HG02870 (cell line): ENCODE results near the gene OTOG.

ENCODE experiments used
- ATAC-seq: cut with Tn5 transposase; IDR thresholded peaks from one replicate; pipeline ENCODE4 v1.9.1; 2021; ENCODE audit warnings: mild to moderate bottlenecking, moderate library complexity; ENCODE audit not compliant: unreplicated experiment

Gene OTOG

DNA sequence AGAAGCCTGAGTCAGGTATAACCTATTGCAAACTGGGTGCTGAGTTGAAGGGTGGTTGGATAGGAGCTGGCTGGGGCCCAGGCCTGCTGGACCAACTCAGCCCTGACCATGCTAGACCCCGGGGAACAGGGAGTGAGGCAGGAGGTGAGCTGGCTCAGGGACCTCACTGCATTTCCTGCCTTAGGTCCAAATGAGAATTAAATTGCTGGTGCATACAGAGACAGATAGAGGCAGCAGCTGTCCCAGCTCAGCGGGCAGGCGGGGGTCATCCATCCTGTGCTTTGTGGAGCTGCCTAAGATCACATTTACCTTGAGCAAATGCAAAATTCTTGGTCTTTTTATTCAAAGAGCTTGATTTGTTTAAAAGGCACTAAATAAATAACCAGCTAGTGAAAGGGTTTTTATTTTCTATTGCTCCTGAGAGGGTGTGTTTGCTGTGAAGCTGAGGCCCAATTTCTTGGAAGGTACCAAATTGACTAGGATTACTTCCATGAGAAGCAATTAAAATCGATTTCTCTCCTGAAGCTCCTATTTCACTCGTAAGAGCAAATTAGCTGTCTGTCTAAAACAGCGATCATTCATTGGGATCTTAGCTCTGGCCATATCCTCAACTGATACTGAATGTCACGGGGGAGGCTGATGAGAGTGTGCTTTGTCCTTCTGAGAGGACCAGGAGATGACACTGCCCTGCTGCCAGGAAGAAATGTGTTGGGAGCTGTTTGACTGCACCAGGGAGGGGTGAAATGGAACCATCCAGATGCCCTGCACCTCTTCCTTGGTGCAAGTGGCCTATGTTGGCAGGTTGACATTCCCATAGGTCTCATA is 27.8 kb upstream of the OTOG start:
- ATAC-seq: no peak

DNA sequence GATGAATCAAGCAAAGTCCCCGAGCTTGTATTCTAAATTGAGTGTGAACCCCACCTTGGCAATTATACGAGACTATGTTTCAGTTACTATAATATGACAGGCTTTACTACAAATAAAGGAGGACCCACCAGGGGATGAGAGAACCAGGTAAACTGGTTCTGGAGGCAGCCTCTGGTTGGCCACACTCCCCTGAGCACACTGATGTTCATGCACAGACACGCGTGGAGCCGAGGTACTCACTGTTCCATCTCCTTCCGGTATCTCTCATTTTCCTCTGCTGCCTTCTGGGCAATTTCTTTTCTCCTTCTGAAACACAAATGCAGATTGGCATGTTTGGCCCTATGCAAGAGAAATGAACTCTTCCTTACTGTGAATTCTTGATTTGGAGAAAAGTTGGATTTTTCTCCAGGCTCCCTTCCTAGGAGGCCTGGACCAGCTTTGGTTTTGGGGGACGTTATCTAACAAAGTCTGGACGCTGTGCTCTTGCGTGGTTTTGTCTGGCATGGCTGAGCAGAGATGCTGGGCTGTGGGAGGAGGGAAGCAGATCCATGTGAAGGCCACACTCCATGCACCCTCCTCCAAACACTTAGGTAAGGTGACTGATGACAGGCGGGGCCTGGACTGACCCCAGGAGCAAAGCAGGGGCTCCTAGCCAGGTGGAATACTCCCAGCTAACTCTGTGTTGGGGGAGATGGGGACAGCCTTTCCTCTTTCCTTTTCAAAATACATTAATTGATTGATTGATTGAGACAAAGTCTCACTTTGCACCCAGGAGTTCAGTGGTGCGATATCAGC is 25.8 kb upstream of the OTOG start:
- ATAC-seq: no peak

DNA sequence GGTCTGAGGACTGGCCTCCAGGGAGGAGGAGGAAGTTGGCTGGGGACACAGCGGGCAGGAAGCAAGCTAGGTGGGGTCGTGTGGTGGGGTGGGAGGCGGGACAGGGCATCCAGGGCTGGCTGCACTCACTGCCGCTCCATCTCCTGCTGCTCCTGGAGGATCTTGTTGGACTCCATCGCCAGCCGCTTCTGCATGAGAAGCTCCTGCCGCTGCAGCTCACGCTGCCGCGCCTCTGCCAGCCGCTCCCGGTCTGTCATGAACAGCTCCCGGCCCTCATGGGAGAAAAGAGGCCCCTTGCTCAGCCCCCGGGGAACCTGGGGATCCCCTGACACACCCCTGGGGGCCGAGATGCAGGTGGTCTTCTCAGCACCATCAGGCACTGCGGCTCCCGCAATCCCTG is 24.4 kb upstream of the OTOG start:
- ATAC-seq: no peak

DNA sequence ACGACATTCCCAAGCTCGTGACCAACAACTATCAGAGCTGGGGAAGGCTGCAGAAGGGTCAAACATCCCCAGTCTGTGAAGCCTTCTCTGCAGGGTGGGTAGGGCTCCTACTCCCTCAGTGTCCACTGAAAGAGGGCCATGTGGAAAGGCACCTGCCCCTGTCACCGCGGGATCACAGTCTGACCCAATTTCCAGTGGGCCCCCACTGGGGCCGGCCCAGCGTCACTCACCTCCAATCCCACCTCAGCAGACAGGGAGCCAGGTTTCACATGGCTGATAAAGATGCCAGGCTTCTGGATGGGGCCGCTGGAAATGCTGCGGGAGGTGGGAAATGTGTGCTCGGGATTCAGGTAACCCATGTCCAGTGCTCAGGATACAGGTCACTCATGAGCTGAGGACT is 22.8 kb upstream of the OTOG start:
- ATAC-seq: no peak

DNA sequence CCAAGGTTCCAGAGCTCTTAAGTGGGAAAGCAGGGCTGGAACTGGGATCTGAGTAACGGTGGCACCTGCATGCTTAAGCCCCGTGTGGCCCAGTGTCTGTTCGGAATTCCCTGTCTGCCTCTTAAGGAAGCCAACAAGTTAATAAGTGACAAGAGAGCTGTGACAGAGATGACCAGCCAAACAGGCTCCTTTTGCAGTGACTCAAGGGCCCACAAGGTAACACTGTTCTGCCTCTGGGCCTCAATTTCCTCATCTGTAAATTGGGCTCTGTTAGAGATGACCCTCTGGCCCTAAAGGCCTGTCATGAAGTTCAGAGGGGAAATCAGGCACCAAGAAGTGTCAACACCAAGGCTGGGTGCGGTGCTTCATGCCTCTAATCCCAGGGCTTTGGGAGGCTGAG is 21.5 kb upstream of the OTOG start:
- ATAC-seq: no peak

DNA sequence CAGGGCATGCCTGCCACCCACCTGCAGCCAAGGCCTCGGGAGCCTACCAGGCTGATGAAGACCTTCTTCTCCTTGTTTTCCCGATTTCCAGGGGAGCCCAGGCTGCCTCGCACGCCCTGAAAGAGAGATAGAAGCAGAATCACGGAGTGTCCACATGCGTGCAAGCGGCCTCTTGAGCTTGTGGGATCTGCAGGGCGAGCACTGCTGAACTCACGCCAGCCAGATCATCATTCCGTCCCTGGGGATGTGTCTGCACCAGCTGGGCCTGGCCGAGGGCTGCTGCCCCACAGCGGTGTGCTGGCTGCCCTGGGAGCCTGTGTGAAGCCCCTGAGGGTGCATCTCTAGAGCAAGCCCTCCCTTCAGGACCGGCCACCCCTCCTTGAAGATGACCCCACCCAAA is 20.7 kb upstream of the OTOG start:
- no peak for ATAC-seq

DNA sequence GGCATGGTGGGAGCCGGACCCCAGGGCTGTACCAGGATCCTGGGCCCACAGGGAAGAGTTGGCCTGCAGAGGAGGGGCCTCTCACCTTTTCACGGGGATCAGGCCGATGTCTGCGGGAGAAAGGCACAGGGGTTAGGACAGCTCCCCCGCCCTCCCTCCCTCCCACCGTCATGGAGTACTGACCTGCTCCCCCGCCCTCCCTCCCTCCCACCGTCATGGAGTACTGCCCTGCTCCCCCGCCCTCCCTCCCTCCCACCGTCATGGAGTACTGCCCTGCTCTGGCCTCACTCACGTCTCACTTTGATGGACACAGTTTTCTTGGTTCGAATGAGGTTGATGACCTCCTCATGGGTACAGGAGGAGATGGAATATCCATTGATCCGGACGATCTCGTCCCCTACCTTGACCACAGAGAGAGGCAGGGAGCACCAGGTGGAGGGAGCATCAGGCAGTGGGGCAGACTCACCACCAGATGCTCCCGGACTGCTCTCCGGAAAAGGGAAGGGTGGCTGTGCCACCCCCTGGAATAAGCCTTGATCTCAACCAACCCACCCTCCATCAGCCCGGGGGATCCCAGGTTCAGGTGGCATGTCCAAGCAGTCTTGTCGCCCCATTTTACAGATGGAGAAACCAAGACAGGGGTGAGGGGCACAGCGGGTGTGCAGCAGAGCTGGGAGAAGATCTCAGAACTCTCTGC is 20.0 kb upstream of the OTOG start:
- ATAC-seq: no peak

DNA sequence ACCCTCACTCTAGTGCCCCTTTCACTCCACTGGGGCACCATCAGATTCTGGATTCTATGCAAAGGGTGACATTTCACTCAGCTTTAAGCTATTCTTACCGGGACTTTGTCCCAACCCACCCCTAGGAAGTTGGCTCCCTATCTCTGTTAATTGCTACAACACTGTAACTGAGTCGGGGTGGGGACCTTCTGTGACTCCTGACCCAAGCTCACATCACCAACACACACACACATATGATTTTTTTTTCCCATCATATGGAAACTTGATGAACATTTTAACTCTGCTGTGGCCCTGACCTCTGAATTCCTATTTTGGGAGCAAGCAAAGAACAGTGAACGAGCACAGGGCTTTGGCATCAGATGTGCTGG is 19.4 kb upstream of the OTOG start:
- no peak for ATAC-seq

DNA sequence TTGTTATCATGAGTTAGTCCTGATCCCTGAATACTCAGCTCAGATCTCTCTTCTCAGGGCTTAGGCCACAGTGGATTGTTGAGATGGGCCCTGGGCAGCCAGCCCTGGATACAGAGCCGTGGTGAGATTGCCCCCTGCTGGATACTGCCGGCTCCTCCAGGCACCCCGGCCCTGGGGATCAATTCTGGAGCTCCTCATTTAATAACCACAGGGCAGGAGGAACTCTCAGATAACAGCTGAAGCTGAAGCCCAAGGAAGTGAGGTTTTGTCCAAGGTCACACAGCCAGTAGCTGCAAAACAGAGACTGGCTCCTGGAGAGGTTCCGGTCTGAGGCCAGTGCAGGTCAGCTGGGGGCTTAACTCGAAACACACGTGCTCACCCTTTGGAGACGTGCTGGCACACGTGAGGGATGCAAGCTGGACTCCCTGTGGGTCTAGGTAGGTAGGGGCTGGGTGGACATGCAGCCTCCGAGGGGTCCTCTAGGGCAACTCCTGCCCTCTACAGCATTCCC is 18.8 kb upstream of the OTOG start:
- no peak for ATAC-seq

DNA sequence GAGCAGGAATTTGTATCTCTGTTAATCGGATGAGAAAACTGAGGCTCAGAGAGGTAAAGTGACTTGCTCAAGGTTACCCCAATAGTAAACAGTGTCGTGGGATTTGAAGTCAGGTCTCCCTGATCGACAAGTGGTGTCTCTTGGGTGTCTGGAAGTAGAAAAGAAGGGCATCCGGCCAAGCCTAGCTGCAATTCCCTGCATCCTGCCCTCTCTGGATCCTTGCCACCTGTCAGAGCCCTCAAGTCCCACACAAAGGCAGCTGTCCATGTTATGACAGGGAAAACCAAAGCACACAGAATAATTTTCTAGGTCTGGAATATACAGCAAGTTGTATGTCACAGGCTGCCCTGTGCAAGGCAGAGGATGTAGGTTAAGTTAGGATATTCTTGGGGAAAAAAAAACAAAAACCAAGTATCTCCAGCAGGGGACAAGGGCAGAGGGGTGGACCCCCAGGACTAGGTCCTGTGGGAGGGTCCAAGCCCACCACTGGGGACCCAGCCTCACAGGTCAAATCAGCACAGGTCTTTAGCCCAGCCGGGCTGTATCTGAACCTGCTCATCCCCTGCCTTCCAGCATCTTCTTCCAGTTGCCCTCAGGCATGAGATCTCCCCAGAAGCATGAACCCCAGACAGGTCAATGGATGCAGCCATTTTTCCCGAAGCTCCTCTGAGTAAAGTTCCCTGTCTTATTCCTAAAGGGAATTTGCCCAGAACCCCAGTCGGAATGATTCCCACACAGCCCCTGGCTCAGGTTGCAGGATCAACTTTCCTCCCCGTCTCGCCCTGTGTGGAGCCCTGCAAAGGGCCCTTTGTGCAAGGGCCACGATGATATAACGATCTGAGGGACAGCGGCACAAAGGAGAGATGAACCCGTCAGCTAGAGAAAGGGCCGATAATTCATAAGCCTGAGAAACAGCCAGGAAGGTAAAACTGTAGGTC is 17.9 kb upstream of the OTOG start:
- no peak for ATAC-seq

DNA sequence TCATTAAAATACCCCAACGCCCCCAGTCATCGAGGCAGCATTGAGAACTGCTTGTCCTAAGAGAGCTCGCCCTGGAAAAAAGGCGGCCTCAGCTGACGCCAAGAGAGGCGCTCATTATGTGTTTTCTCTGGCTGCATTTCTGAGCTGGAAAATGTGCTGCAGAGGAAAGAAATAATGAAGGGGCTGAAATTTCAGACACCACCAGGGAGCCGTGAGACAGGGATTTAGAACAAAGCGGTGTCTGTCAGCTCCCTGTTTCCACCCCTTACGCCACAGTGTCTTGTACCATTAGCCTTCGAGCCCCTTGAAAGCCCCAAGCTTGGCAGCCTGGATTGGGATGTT is 17.2 kb upstream of the OTOG start:
- no peak for ATAC-seq

DNA sequence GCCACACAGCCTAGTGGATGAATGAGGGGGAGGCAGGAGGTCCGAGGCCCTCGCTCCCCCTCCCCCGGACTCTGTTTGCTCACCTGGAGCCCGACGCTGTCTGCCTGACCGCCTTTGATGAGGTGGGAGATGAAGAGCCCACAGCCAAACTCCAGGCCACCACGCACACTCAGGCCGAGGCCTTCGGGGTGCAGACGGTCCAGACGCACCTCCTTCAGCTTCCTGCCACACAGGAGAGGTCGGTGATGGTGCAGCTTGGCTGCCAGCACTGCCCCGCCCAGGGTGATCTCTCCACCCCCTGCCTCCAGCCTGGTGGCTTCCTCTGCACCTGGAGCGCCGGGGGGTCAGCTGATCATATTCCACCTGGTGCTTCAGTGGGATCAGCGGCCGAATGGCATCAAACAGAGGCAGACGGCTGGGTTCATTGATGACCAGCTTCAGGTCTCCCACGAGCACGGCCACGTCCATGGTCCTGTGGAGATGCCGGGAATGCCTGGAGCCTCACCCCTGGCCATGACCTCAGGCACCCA is 15.9 kb upstream of the OTOG start:
- ATAC-seq: no peak

DNA sequence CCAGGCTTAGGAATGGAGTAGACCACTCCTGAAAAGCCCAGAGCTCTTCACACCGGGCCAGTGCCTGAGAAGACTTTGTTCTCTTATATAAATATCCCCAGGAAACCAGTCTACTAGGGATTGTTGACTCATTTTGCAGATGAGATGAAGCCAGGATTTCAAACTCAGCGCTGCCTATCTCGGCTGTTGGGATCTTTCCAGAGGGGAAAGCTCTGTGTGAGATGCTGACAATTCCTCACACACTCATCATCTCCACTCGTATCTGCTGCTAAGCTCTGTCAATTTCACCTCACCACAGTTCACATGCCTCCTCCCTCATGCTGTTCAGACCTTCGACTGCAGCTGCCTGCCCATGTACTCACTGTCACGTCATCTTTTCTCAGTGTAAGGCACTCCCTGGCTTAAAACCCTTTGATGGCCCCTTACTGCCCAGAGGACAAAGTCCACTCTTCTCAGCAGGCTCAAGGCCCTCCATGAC is 15.4 kb upstream of the OTOG start:
- no peak for ATAC-seq

DNA sequence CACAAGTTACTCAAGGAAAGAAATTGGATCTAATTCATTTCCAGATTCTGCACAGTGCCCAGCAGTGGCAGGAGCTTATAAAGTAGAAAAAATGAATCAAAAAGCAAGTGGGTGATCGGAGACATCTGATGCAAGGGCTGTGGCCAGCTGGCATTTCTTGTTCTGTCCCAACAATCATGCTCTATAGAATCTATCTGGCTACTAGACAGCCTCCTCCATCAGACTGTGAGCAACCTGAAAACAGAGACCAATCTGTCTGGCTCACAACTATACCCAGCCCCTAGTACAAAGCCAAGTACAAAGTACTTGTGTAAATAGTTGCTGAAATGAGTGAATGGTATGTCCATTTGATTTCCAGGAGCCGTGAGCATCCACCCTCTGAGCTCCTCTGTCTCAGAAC is 14.3 kb upstream of the OTOG start:
- ATAC-seq: no peak

DNA sequence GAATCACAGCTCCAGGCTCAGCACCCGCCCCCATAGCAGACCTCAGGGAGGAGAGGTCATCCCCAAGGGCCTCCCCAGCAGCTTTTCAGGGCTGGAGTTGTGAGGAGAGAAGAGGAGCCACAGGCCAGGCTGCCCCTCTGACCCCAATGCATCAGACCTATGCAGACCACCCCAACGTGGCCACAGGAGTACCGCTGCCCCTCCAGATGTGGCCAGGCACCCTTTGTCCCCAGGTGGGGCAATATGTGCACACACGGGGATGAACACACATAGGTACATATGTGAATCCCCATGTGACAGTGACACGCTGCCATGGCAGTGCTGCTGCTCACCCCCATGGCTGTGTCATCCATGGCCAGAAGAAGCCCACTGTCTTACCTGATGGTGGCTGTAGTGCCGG is 13.7 kb upstream of the OTOG start:
- ATAC-seq: no peak

DNA sequence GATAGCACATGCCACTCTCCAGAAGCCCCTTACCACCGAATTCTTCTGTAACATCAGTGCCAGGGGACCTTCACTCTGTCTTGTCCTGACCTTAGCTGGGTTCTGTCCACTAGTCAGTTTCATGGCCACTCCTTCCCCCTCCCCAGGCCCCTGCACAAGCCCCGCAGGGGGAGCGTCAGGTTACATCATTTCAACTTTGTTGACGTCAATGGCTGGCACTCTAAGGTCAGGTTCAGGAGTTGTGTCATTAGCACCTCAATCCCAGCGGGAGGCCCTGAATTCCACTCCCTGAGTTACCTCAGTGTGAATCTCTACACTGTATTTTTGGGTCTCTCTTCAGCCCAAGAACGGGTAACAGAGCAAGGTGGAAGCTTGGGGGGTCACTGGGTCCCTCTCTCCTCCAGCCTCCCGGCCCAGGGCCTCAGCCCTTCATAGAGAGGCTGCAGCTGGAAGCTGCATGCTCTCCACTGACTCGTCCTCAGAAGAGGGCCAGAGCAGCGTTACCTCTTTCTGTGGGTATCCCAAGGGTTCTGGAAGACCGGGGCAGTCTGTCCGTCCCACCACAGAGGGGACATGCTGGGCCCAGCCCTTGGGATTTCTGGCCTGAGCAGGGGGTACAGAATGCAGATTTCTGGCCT is 13.2 kb upstream of the OTOG start:
- ATAC-seq: no peak

DNA sequence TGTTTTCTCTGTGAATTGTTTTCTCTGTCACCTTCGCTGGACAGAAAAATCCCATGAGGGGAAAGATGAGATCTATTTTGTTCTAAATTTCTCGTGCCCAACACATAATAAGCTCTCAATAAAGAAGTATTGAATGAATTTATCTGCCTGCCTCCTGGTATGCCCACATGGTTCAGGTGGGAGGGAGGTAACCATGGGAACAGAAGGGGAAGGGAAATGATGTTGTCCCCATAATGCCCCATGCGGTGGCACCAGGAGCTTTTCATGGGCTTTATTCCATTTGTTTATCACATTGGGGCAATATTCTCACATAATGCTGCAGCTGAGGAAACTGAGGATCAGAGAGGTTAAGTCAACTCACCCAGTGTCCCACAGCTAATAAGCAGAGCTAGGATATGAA is 11.6 kb upstream of the OTOG start:
- no peak for ATAC-seq

DNA sequence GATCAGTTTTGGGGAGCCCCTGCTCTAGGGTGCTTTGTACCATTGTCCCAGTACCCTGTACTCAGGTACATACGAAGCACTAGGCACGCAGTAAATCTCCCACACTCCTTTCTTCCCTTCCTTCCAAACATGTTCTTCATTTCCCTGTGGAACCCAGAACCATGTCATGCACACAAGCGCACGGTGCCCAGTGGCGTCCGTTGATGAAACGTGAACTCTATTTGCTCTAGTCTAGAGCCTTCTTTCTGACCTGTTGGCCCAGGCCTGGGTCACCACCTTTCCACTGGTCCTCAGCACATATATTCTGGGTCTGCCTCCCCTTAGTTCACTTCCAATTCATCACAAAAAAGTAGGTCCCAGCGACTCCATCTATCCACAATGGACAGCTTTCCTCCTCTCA is 9.8 kb upstream of the OTOG start:
- ATAC-seq: no peak

DNA sequence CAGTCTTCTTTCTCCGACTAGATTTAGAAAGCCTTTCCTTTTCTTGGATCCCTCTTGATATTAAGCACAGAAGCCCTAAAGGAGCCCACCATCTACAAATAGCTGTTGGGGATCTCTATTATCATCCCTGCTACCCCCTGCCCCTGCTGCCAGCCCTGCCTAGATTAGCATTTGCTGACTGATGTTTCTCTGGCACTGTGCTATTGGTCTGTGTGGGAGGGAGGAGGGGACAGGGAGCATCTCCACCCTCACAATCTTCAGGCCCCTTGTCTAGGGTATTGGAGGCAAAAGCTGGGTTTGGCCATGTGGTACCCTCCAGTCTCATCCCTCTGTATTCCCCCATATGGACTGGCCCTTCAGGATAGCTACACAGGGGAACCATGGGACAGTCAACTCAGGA is 9.0 kb upstream of the OTOG start:
- ATAC-seq: no peak

DNA sequence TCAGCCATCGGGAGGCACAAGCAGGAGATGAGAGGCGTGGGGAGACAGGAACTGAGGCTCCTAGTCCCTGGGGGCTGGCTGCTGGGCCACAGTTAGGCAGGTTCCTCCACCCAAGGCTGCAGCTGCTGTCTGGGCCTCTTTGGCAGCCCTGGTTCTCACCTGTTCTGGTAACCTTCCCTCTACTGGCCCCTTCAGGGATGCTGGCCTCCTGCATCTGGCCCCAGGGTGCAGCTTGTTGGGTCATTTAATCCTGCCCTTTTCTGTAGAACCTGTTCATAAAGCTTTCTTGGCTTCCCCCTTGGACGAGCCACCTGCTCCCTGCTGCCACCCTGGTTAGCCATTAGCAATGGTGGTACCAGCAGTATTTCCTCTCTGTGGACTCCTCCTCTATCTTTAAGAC is 8.3 kb upstream of the OTOG start:
- ATAC-seq: no peak
